GM19463 (cell line): ENCODE data around the gene RRP1B.
A peak's percentile ranks its signal among the peaks of the same experiment; 100 is the strongest.
"Not testable (repeated sequence)": the region's sequence is repeated elsewhere in the genome, so short reads cannot be mapped to it uniquely, and the experiment has no call there.

Source experiments
- ATAC-seq: cut with Tn5 transposase; IDR thresholded peaks from one replicate; pipeline ENCODE4 v1.9.1; 2021; ENCODE audit warnings: mild to moderate bottlenecking, moderate library complexity; ENCODE audit not compliant: unreplicated experiment

The RRP1B gene

GRCh38 chr21:43697758-43698643, 38.6 kb downstream of the RRP1B start:
- no peak for ATAC-seq

DNA sequence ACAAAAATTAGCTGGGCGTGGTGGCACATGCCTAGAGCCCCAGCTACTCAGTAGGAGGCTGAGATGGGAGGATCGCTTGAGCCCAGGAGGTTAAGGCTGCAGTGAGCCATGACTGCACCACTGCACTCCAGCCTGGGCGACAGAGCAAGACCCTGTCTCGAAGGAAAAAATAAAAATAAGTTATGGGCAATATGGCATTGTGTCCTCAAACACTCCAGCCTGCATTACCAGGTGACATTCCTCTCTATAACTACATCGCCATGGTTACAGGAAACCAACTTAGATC, 40.1 kb downstream of the RRP1B start:
- not testable (repeated sequence) for ATAC-seq

DNA sequence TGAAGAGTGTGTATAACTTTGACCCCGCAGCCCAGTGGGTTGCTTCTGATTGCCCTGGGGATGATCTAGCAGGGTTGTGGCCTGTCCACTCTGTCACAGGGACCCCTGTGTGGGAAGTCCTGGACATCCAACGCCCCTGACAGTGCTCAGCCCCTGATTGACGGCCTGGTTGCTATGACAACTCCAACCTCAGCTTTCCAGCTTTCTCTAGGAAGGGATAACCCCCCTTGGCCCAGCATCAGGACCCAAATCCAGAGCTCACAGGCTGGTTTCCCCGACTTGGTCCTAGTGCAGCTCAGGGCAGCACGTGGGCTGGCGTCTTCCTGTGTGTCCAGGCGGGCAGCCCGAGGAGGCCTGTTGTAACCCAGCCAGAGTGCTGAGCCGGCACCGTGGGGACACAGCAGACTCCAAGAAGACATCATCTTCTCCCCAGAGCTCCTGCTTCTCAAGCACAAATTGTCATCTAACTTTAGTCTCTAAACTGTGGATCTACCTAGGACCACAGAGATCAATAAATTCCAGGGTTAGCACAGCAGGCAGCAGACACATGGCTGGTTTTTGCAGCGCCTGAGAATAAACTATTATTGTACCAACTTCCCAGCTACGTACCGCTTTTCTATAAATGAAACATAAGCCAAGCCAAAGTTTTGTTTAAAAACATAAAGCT, 40.7 kb downstream of the RRP1B start:
- no peak for ATAC-seq

DNA sequence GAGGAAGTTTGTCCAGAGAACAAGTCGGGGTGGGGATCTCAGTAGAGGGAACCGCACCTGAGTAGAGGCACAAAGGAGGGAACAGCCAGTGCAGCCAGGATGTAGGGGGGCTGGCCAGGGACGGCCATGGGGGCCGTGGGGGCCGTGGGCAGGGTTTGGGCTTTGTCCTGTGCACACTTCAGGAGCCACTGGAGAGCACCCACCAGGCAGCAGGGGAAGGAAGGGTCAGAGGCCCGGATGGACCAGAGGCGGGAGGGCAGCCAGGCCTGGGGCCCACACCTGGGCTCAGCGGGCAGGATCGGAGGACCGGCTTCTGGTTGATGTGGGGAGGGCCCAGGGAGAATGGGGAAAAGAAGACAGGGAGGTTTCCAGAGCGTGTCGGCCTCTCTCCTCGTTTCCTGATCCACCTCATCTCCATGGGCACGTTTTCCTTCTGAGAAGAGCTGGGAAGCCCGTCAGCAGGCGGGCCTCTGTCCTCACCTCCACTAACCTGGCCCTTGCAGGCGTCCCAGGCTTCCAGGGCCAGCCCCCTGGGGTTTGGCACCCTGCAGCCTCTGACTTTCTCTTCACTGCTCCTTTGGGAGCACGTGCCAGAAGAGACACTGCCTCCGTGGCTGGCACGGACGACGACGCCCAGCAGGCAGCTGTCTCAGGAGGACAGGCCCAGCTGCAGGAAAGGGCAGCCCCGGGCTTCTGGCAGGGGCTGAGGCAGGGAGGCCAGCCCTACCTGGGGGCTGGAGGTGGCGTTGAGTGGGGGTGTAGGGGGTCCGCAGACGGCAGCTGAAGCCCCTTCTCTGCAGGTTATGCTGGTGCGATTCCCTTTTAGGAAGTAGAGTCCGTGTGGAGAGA, 42.8 kb downstream of the RRP1B start:
- ATAC-seq = no peak

GRCh38 chr21:43702785-43703034, 43.4 kb downstream of the RRP1B start:
- no peak for ATAC-seq

- no peak for ATAC-seq
Observed at GRCh38 chr21:43703035-43703880, 43.9 kb downstream of the RRP1B start.

DNA sequence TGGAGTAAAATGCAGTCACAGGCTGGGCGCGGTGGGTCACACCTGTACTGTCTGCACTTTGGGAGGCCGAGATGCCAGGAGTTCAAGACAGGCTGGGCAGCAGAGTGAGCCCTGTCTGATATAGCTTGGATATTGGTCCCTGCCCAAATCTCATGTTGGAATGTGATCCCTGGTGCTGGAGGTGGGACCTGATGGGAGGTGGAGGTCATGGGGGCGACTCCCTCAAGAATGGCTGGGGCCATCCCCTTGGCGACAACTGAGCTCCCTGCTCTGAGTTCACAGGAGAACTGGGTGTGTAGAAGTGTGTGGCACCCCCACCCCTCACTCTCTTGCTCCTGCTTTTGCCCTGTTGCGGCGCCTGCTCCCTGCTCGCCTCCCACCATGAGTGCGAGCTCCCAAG, 48.1 kb downstream of the RRP1B start:
- ATAC-seq = no peak

DNA sequence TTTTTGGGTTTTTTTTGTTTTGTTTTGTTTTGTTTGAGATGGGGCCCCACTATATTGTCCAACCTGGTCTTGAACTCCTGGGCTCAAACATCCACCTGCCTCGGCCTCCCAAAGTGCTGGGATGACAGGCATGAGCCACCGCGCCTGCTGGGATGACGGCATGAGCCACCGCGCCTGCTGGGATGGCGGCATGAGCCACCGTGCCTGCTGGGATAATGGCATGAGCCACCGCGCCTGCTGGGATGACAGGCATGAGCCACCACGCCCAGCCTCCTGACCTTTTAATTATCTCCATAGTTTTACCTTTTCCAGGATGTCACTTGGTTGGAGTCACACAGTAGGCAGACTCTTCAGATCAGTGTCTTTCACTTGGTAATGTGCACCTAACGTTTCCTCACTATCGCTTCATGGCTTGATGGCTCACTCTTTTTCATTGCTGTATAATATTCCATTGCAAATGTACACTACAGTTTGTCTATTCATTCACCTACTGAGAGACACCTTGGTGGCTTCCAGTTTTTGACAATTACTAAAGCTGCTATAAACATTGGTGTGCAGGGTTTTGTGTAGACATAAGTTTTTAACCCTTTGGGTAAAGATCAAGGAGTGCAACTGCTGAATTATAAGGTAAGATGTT, 49.5 kb downstream of the RRP1B start:
- no peak for ATAC-seq

DNA sequence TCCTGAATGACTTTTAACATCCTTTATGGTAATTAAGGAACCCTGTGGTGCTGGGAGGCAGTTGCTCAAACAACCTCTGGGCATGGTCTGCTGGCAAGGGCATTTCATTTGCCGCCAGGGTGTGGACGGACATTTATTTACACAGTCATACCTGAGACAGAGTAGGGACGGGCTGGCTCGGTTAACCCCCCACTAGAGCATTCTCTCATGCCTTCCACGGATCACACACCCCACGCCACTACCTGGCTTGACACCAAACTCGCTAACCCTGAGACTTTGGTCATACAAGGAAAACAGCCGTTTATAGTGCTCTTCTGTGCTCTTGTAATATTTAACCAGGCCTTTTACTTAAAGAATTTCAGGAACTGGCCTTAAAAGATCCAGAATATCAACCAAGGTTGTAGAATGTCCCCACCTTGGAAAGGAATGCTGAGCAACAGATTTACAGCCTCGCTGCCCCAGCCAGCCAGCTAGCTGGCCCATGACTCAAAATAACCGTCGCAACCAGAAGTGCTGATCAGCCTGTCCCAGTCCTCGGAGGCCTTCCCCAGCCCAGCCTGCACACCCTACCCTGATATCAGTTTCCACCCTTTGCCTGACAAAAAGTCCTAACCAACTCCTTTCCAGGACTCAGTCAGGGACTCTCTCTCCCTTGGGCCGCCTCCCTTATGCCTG, 53.0 kb downstream of the RRP1B start:
- ATAC-seq = no peak

GRCh38 chr21:43713123-43713522, 53.8 kb downstream of the RRP1B start:
- not testable (repeated sequence) for ATAC-seq

- ATAC-seq = peak; percentile 41
Observed at GRCh38 chr21:43716376-43717165, 57.2 kb downstream of the RRP1B start.

GRCh38 chr21:43717166-43717853, 58.0 kb downstream of the RRP1B start:
- no peak for ATAC-seq

- ATAC-seq = no peak
Observed at GRCh38 chr21:43717967-43718871, 58.9 kb downstream of the RRP1B start.

DNA sequence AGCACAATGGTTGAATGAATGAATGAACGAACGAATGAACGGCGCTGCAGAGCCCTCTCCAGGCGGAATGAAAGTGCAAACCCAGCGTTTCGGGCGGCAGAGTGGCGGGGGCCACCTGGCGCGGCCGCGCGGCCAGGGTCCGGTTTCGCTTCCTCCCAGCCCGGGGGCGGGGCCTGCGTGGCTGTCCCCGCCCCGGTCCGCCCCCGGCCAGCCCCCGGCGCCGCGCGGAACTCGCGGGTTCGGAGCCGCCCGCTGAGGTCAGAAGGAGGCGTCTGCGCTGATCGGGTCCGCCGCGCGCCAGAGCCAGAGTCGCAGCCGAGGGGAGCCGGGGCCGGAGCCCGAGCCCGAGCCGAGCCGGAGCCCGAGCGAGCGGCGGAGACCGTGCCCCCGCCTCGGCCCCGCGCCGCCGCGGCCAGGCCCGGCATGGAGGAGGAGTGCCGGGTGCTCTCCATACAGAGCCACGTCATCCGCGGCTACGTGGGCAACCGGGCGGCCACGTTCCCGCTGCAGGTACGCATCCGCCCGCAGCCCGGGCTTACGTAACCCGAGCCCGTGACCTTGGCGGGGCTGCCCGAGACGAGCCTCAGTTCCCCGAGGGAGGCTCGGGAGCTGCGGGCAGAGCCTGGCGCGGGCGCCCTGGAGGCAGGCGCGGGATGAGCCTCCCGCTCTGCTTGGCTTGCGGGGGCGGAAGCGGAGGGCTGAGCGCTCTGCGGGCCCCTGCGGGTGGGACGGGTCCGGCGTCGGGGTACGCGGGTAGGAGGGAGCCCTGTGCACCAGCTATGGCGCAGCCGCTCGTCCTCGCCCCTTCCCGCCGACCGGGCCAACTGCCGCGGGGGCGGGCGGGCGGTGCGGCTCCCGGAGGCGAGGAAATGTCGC, 59.8 kb downstream of the RRP1B start, which contains the start of gene PDXK:
Gene PDXK, plus strand, starts transcription at position 258 of the 876 bp plus-strand sequence. Its CDS starts 166 bp downstream, at position 424.
- ATAC-seq = peak; percentile 58

GRCh38 chr21:43719748-43720538, 60.6 kb downstream of the RRP1B start:
- ATAC-seq = no peak
